B cell (primary cell): Measurements from ENCODE around the gene PRICKLE3. TPM values are rescaled to one million over a fixed set of nuclear protein-coding genes. Genes with fewer than 3 reads are reported as not detected.

Experiments
- ATAC-seq: fragments of 200-7000 bp; cut with Tn5 transposase; one replicate; pipeline ENCODE4 v1.10.0; 2021; ENCODE audit warnings: low read depth, mild to moderate bottlenecking, moderate number of reproducible peaks, moderate library complexity
- CTCF ChIA-PET: fragments of 350-600 bp; sonication (Branson Sonifier 250); formaldehyde crosslinking; loops from one replicate; lab custom pipeline; 2021; ENCODE audit warnings: antibody characterized with exemption, inconsistent platforms; lab: Charles Lee
- POLR2A ChIA-PET: fragments of 350-600 bp; sonication (Branson Sonifier 250); formaldehyde crosslinking; loops from one replicate; lab custom pipeline; 2021; ENCODE audit warnings: antibody characterized with exemption; lab: Charles Lee
- DNase-seq: peaks from one replicate; pipeline ENCODE4 v3.0.0; 2013
- H2AFZ ChIP-seq: 2 replicates; pipeline ENCODE4 v1.6.1; 2012; ENCODE audit warnings: mild to moderate bottlenecking, low read depth, low read length; ENCODE audit not compliant: insufficient read depth, poor library complexity, severe bottlenecking
- H3K27ac ChIP-seq, 2 donors: 1 replicate in 1 of 2; 2 replicates in 1 of 2; pipeline ENCODE4 v1.5.1; 2012 to 2013; ENCODE audit warnings: low read length in 2 of 2, mild to moderate bottlenecking in 2 of 2, moderate library complexity in 1 of 2
- H3K27me3 ChIP-seq, 4 experiments: fragments of 200-600 bp in 1 of 4; sonication (generic) in 1 of 4; replicated peaks in 1 of 4; 1 replicate in 2 of 4; 2 replicates in 2 of 4; pipeline versions ENCODE4 v1.6.1 to v1.7.0; 2013 to 2016; ENCODE audit warnings: low read length in 3 of 4, mild to moderate bottlenecking in 2 of 4, mixed read lengths in 1 of 4, moderate library complexity in 1 of 4; ENCODE audit not compliant: insufficient read depth in 4 of 4, control insufficient read depth in 3 of 4; ENCODE audit errors: control extremely low read depth in 1 of 4
- H3K36me3 ChIP-seq, 2 experiments: replicated peaks in 1 of 2; 1 replicate in 1 of 2; 2 replicates in 1 of 2; pipeline versions ENCODE4 v1.6.1 to v1.7.1; 2013; ENCODE audit warnings: low read length in 1 of 2; ENCODE audit not compliant: insufficient read depth in 2 of 2, control insufficient read depth in 1 of 2; ENCODE audit errors: control extremely low read depth in 1 of 2, extremely low read depth in 1 of 2
- H3K4me1 ChIP-seq, 2 donors: fragments of 200-600 bp in 1 of 2; sonication (generic) in 1 of 2; 1 replicate in 1 of 2; 2 replicates in 1 of 2; pipeline versions ENCODE4 v1.5.1 to v1.6.1; 2013 to 2017; ENCODE audit warnings: low read length in 2 of 2; ENCODE audit not compliant: control insufficient read depth in 2 of 2, insufficient read depth in 2 of 2
- H3K4me2 ChIP-seq: replicated peaks from 2 replicates; pipeline ENCODE3; 2012; ENCODE audit warnings: mild to moderate bottlenecking, low read depth, low read length; ENCODE audit not compliant: poor library complexity, severe bottlenecking
- H3K4me3 ChIP-seq, 5 experiments: fragments of 200-600 bp in 1 of 5; sonication (generic) in 1 of 5; 1 replicate in 3 of 5; 2 replicates in 2 of 5; pipeline versions ENCODE4 v1.5.1 to v1.7.0; 2011 to 2016; ENCODE audit warnings: low read length in 4 of 5, mild to moderate bottlenecking in 4 of 5, low read depth in 2 of 5, control low read depth in 1 of 5, moderate library complexity in 1 of 5; ENCODE audit not compliant: insufficient read depth in 1 of 5; ENCODE audit errors: control extremely low read depth in 1 of 5, extremely low read depth in 1 of 5
- H3K79me2 ChIP-seq: fragments of 200-600 bp; sonication (generic); one replicate; pipeline ENCODE4 v1.6.0; 2016; ENCODE audit warnings: low read length; ENCODE audit not compliant: control insufficient read depth, insufficient read depth
- H3K9ac ChIP-seq: fragments of 200-600 bp; sonication (generic); 2 replicates; pipeline ENCODE4 v1.6.1; 2017; ENCODE audit warnings: mild to moderate bottlenecking, low read length, moderate library complexity
- H3K9me3 ChIP-seq, 3 donors: one replicate each; pipeline versions ENCODE4 v1.6.1 to v1.7.1; 2013; ENCODE audit warnings: low read length in 2 of 3; ENCODE audit not compliant: control insufficient read depth in 2 of 3, insufficient read depth in 1 of 3; ENCODE audit errors: control extremely low read depth in 1 of 3
- H4K20me1 ChIP-seq: 2 replicates; pipeline ENCODE4 v1.6.0; 2012; ENCODE audit warnings: mild to moderate bottlenecking, low read length; ENCODE audit not compliant: insufficient read depth, control insufficient read depth, poor library complexity, severe bottlenecking
- H3K27ac Mint-ChIP-seq: one replicate; pipeline ENCODE4 v1.8.0; 2021; ENCODE audit warnings: mixed read lengths
- H3K27me3 Mint-ChIP-seq: one replicate; pipeline ENCODE4 v1.8.0; 2021; ENCODE audit warnings: mixed read lengths
- H3K4me1 Mint-ChIP-seq: one replicate; pipeline ENCODE4 v1.8.0; 2021; ENCODE audit warnings: mixed read lengths
- H3K4me3 Mint-ChIP-seq: one replicate; pipeline ENCODE4 v1.8.0; 2021; ENCODE audit warnings: mixed read lengths
- H3K9me3 Mint-ChIP-seq: one replicate; pipeline ENCODE4 v1.8.0; 2022; ENCODE audit warnings: mixed read lengths; ENCODE audit not compliant: insufficient read depth
- CTCF ChIP-seq: fragments of 200-600 bp; IDR thresholded peaks from one replicate; pipeline ENCODE4 v1.8.0; 2022; ENCODE audit warnings: antibody characterized with exemption, mild to moderate bottlenecking
- EZH2 ChIP-seq: IDR thresholded peaks from 2 replicates; pipeline ENCODE4 v1.6.1; 2012; ENCODE audit warnings: borderline replicate concordance, low read depth, mild to moderate bottlenecking, moderate library complexity, low read length; ENCODE audit not compliant: insufficient read depth, poor library complexity, severe bottlenecking
- WGBS: methylation state at CpG from one replicate; pipeline ENCODE4 v1.1.5; 2013; ENCODE audit warnings: missing lambda C conversion rate; ENCODE audit not compliant: insufficient coverage; 5-methylcytosine and 5-hydroxymethylcytosine counted together
- intact Hi-C: fragments of 100-400 bp; cut with micrococcal nuclease; formaldehyde crosslinking; loops from one replicate; pipeline ENCODE4 v1.10.0; 2022
- polyA plus RNA-seq: library from polyadenylated mRNA; depleted of rRNA; stranded (reverse); fragments of >200 nt; gene quantifications from 2 replicates; pipeline ENCODE4 v1.2.3, GENCODE V29; 2012
- total RNA-seq, 2 donors: library from RNA; stranded (reverse); fragments of 120-200 nt in 1 of 2; gene quantifications; 1 replicate in 1 of 2; 2 replicates in 1 of 2; pipeline versions ENCODE4 v1.2.3 to v1.2.4, GENCODE V29; 2013 to 2022

PRICKLE3 gene
- total and polyA plus RNA-seq, 2 donors (not counting 1 experiment from before 2014, with no cell fraction given): 16.2 to 21.0 TPM

DNA sequence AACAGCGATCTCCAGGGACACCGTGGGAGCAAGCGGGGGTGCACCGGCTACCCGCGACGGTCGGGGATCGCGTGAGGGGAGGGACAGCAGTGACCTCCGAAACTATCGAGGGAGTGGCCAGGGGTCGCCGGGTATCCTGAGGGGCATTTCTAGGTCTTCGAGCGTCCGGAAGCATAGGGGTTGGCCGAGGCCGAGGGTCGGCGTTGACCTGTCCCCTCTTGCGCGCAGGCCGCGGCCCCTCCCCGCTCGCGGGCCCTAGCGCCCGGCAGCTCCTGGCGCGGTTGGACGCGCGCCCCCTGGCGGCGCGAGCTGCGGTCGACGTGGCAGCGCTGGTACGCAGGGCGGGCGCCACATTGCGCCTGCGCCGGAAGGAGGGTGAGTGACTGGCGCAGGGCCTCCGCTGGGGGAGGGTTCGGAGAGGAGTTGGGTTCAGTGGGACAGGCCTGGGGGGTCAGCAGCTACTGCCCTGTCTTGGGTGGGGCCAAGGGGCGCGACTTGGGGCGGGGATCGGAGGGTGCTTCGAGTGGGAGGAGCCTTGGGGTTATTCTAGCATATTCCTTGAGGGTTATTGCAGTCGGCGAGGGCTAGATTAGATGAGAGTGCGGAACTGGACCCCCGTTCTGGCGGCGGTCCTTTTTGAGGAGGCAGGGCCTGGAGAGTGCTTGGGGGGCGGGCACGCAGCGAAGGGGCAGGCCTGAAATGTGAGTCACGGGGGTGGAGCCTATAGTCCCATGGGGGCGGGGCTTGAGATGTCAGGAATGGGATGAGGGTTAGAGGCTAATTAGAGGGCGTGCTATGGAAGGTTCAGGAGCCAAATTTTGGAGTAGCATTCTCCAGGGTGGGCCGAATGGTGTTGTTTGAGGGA is 22.4 kb downstream of the PRICKLE3 start:
- CTCF ChIA-PET: interaction anchor here (0.8 to 2.4 kb wide), 4 partner anchors 9 to 516 kb away, joined by 3 to 9 read pairs (median 4); no protein-coding TSS in a partner anchor
- H3K9ac ChIP-seq: peak overlapping the region; percentile 58
- peak overlapping the region in 4 of 5 experiments; percentile 39 to 62 (median 46) for H3K4me3 ChIP-seq
- H3K27ac ChIP-seq: peak overlapping the region; percentile 79 to 82
- H3K4me1 Mint-ChIP-seq: peaks cover 26% of the 10 kb centered on the region
- peak overlapping the region; percentile 74 for H2AFZ ChIP-seq
- ATAC-seq (peak; percentile 56), DNase-seq (peak; percentile 89)
- H3K4me3 Mint-ChIP-seq: peak overlapping the region; percentile 86
- intact Hi-C loops: loop anchor here (1.0 kb wide), 1 partner anchor 9 kb away; no protein-coding TSS in a partner anchor
- H3K4me2 ChIP-seq: peak overlapping the region; percentile 75
- peak overlapping the region; percentile 96 for H3K27ac Mint-ChIP-seq
- no peaks in the 10 kb centered on the region for H3K79me2 ChIP-seq
- POLR2A ChIA-PET: interaction anchor here (0.8 to 1.0 kb wide), 2 partner anchors 27 to 206 kb away, joined by 3 read pairs; no protein-coding TSS in a partner anchor
- H4K20me1 ChIP-seq: no peaks in the 10 kb centered on the region
- no peaks in the 10 kb centered on the region for H3K9me3 Mint-ChIP-seq
- peaks cover 5 to 38% of the 10 kb centered on the region in 2 donors for H3K4me1 ChIP-seq
- TF ChIP-seq EZH2: no peak
- peak; percentile 67 for TF ChIP-seq CTCF
- 1% methylated on average over 60 of the region's 69 CpGs for WGBS
- no peaks in the 10 kb centered on the region for H3K27me3 ChIP-seq
- H3K27me3 Mint-ChIP-seq: no peaks in the 10 kb centered on the region
- H3K36me3 ChIP-seq: no peaks in the 10 kb centered on the region
- no peaks in the 10 kb centered on the region for H3K9me3 ChIP-seq
